Cardiac muscle cell (in vitro differentiated cells and primary cell): ENCODE data around the gene ATG10. TPM values are rescaled to one million over a fixed set of nuclear protein-coding genes. Genes with fewer than 3 reads are reported as not detected.
A peak's percentile ranks its signal among the peaks of the same experiment; 100 is the strongest.
"Not testable (repeated sequence)": the region's sequence is repeated elsewhere in the genome, so short reads cannot be mapped to it uniquely, and the experiment has no call there.

Source experiments
- DNase-seq, 2 donors: peaks; one replicate each; pipeline versions ENCODE4 v3.0.0 to v3.0.0-alpha.2; 2010 to 2017; ENCODE audit warnings: low read depth in 1 of 2, low spot score in 1 of 2
- H3K27ac ChIP-seq: fragments of 200-600 bp; sonication (generic); 2 replicates; pipeline ENCODE4 v1.5.1; 2016
- H3K27me3 ChIP-seq: fragments of 200-600 bp; sonication (generic); 2 replicates; pipeline ENCODE4 v1.6.0; 2016; ENCODE audit warnings: control low read depth
- H3K36me3 ChIP-seq: fragments of 200-600 bp; sonication (generic); 2 replicates; pipeline ENCODE4 v1.5.1; 2016; ENCODE audit warnings: control low read depth
- H3K4me1 ChIP-seq: fragments of 200-600 bp; sonication (generic); 2 replicates; pipeline ENCODE4 v1.8.1; 2017; ENCODE audit warnings: low read depth, mild to moderate bottlenecking, mixed run types
- H3K4me3 ChIP-seq: fragments of 200-600 bp; sonication (generic); 2 replicates; pipeline ENCODE4 v1.5.1; 2016; ENCODE audit warnings: mild to moderate bottlenecking
- H3K9me3 ChIP-seq: fragments of 200-600 bp; sonication (generic); 2 replicates; pipeline ENCODE4 v1.5.1; 2017; ENCODE audit warnings: low read depth, mild to moderate bottlenecking, control low read depth
- polyA plus RNA-seq: library from polyadenylated mRNA; unstranded; fragments of >200 nt; fragmentation: Nextera tagmentation; extraction: Ambion mirVana; gene quantifications from 2 replicates; pipeline ENCODE4 v1.2.1, GENCODE V29; 2016
- total RNA-seq: library from RNA; depleted of rRNA; stranded (reverse); fragments of >200 nt; gene quantifications from 2 replicates; pipeline ENCODE4 v1.2.3, GENCODE V29; 2016
- TF ChIP-seq, protein P1 (sequence below): IDR thresholded peaks from 2 replicates; pipeline ENCODE4 v1.5.1; 2012; ENCODE audit warnings: low read depth, mild to moderate bottlenecking, low read length

ATG10 gene
- total and polyA plus RNA-seq, 2 experiments from 2014 or later: 9.0 to 28.0 TPM

DNA sequence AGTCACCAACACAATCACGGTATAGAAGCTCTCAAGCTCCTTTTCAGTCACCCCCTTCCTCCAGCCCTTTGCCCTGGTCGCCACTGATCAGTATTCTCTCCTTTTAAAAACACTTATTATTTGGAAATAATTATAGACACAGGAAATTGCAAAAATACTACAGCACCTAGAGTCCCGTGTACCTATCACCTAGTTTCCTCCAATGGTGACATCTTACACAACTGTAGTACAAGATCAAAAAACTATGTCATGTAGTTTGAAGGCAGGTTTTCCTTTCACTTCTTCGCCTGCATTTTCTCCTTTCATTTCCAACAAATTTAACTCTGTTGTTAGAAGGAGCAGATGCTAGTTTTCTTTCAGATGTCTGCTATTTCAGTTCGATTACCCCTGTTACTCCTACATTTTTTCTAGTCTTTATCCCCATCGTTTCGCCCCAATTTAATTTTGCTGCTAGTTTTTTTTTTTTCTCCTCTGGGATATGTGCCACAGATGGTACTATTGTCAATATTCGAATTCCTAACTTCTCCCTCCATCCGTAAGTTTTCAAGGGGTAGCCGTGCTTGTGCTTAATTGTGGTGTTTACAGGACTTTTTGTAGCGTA, 612 bp upstream of the ATG10 start:
- Histone ChIP-seq H3K27ac (peak overlapping the region; percentile 98), H3K27me3 (no peaks in the 10 kb centered on the region), H3K4me3 (peak overlapping the region; percentile 58), H3K4me1 (peaks cover 5% of the 10 kb centered on the region), H3K9me3 (no peaks in the 10 kb centered on the region), H3K36me3 (no peaks in the 10 kb centered on the region)
- peak; percentile 14 to 34 for DNase-seq
- TF ChIP-seq, protein P1, sequence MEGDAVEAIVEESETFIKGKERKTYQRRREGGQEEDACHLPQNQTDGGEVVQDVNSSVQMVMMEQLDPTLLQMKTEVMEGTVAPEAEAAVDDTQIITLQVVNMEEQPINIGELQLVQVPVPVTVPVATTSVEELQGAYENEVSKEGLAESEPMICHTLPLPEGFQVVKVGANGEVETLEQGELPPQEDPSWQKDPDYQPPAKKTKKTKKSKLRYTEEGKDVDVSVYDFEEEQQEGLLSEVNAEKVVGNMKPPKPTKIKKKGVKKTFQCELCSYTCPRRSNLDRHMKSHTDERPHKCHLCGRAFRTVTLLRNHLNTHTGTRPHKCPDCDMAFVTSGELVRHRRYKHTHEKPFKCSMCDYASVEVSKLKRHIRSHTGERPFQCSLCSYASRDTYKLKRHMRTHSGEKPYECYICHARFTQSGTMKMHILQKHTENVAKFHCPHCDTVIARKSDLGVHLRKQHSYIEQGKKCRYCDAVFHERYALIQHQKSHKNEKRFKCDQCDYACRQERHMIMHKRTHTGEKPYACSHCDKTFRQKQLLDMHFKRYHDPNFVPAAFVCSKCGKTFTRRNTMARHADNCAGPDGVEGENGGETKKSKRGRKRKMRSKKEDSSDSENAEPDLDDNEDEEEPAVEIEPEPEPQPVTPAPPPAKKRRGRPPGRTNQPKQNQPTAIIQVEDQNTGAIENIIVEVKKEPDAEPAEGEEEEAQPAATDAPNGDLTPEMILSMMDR: no peak

DNA sequence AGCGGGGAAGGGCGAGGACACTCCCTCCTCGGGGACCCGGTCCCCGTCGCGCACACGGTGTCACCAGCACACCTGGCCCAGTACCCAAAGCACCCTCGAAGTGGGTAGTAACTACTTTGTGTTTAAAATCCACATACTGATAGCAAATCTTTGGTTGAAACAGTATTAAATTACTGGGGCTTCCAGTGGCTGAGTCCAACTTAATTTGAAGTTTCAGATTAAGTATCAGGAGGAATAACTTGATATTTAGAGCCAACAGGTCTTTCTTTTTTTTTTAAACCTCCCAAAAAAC, 615 bp downstream of the ATG10 start:
- Histone ChIP-seq H3K27ac (peak overlapping the region; percentile 98), H3K9me3 (no peaks in the 10 kb centered on the region), H3K36me3 (no peaks in the 10 kb centered on the region), H3K27me3 (no peaks in the 10 kb centered on the region), H3K4me3 (peak overlapping the region; percentile 58), H3K4me1 (peaks cover 5% of the 10 kb centered on the region)
- no peak for DNase-seq
- TF ChIP-seq, protein P1: no peak

DNA sequence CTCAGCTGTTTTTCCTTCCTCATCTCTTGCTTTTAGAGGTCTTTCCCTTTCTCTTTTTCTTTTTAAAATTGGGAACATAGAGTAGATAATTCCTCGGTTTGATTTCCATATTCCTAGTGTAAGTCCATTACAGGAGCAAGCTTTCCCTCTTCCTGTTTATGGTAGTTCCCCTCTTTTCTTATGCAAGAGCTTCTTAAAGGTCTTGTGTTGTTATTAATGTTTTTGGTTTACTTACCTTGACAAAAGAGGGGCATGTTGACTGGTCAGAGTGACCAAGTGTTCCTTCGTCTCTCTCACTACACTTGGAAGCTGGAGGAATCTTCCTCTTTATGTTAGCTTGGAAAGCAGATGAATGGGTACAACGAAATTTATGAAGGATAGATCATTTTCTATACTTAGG, 8.3 kb downstream of the ATG10 start:
- Histone ChIP-seq H3K4me3 (no peak overlapping the region), H3K27me3 (no peaks in the 10 kb centered on the region), H3K9me3 (no peaks in the 10 kb centered on the region), H3K36me3 (no peaks in the 10 kb centered on the region), H3K4me1 (no peaks in the 10 kb centered on the region), H3K27ac (no peak overlapping the region)
- TF ChIP-seq, protein P1: no peak
- DNase-seq: no peak

DNA sequence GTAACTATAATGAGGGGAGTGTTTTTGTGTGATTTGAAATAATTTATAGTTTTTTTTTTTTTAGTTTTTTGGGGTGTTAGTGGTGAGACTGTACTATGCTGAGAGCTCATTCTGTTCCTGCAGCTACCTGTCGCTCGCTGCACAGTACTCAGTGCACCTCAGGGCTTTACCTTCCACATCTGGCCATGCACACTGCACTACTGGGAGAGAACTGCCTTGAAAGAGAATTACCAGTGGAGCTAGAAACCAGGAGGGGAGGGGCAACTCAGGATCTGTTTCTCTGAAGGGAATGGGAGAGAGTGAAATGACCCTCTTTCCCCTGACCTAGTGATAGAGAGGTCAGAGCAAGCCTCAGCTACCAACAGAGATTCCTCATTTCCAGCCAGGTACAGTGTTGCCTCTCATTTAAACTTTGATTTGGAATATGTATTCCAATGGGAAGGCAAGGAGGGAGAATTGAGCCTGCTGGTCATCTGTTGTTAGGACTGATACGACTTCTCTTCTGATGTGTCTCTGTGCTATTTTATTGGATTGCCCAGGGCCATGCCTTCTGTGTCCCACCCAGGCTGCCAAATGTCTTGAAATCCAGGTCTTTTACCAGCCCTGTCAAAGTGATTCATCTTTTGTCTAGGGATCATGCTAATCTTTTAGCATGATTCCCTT, 8.9 kb downstream of the ATG10 start:
- Histone ChIP-seq H3K9me3 (no peaks in the 10 kb centered on the region), H3K27me3 (no peaks in the 10 kb centered on the region), H3K4me3 (no peak overlapping the region), H3K4me1 (no peaks in the 10 kb centered on the region), H3K36me3 (no peaks in the 10 kb centered on the region), H3K27ac (peak overlapping the region; percentile 18)
- DNase-seq: peak in 1 of 2 donors; percentile 7
- TF ChIP-seq, protein P1: no peak

DNA sequence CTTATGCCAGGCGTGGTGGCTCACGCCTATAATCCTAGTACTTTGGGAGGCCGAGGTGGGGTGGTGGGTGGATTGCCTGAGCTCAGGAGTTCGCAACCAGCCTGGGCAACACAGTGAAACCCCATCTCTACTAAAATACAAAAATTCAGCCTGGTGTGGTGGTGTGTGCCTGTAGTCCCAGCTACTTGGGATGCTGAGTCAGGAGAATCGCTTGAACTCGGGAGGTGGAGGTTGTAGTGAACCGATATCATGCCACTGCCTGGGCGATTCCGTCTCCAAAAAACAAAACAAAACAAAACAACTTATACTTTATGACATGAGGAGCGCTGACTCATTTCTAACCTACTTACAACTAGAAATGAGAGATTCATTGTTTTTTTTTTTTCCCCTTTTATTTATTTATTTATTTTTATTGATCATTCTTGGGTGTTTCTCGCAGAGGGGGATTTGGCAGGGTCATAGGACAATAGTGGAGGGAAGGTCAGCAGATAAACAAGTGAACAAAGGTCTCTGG, 10.4 kb downstream of the ATG10 start:
- H3K4me3 ChIP-seq, H3K4me1 ChIP-seq, H3K36me3 ChIP-seq, H3K27me3 ChIP-seq, DNase-seq, H3K27ac ChIP-seq, H3K9me3 ChIP-seq: not testable (repeated sequence)

DNA sequence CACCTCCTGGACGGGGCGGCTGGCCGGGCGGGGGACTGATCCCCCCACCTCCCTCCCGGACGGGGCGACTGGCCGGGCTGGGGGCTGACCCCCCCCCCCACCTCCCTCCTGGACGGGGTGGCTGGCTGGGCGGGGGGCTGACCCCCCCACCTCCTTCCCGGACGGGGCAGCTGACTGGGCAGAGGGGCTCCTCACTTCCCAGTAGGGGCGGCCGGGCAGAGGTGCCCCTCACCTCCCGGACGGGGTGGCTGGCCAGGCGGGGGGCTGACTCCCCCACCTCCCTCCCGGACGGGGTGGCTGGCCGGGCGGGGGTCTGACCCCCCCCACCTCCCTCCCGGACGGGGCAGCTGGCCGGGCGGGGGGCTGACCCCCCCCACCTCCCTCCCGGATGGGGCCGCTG, 11.3 kb downstream of the ATG10 start:
- not testable (repeated sequence) for H3K9me3 ChIP-seq, H3K27me3 ChIP-seq, DNase-seq, H3K4me1 ChIP-seq, H3K4me3 ChIP-seq, H3K27ac ChIP-seq, H3K36me3 ChIP-seq

DNA sequence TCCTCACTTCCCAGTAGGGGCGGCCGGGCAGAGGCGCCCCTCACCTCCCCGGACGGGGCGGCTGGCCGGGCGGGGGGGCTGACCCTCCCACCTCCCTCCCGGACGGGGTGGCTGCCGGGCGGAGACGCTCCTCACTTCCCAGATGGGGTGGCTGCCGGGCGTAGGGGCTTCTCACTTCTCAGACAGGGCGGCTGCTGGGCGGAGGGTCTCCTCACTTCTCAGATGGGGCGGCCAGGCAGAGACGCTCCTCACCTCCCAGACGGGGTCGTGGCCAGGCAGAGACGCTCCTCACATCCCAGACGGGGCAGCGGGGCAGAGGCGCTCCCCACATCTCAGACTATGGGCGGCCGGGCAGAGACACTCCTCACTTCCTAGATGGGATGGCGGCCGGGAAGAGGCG, 11.7 kb downstream of the ATG10 start:
- not testable (repeated sequence) for H3K36me3 ChIP-seq, H3K4me1 ChIP-seq, H3K27ac ChIP-seq, H3K27me3 ChIP-seq, H3K9me3 ChIP-seq, H3K4me3 ChIP-seq, DNase-seq
